Measurements from ENCODE around the gene FERMT1. TPM values are rescaled to one million over a fixed set of nuclear protein-coding genes. Genes with fewer than 3 reads are reported as not detected.
"Not testable (repeated sequence)": the region's sequence is repeated elsewhere in the genome, so short reads cannot be mapped to it uniquely, and the experiment has no call there.

The FERMT1 gene
- total RNA-seq, 1 donor from 2014 or later, result 2.4 TPM

DNA sequence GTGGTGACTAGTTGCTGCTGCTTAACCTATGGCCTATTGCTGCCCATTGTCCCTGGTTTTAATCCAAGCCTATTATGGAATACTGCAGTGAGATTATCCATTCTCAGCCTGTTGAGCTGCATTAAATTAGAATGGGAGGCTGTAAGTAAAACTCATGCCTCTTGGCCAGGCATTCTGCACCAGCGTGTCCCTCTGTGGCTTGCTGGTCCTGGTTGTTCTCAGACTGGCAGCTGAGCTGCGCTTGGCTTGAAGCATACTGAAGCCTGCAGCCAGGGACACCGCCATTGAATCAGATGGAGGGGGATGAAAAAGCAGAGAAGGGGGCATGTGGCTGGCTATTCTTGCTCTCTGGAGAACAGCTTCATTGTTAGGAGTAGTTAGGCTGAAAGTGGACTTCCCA is 84.6 kb downstream of the FERMT1 start:
- no peak for DNase-seq
- intact Hi-C loops (cut with DNase I), result no loop called here
- Histone ChIP-seq H3K9me3 (no peaks in the 10 kb centered on the region), H3K27me3 (no peaks in the 10 kb centered on the region), H3K4me1 (peaks cover 12% of the 10 kb centered on the region), H3K27ac (no peak overlapping the region), H3K36me3 (peaks cover 80% of the 10 kb centered on the region), H3K4me3 (no peak overlapping the region)
- no peak for TF ChIP-seq CTCF (IDR thresholded peaks at IDR 0.05)
- ATAC-seq, result no peak

GRCh38 chr20:6037082-6037481 is 85.7 kb downstream of the FERMT1 start:
- H3K9me3 ChIP-seq, result no peaks in the 10 kb centered on the region
- H3K36me3 ChIP-seq, result peaks cover 92% of the 10 kb centered on the region
- DNase-seq (no peak), ATAC-seq (no peak)
- H3K4me1 ChIP-seq, result peaks cover 12% of the 10 kb centered on the region
- intact Hi-C loops (cut with DNase I), result no loop called here
- no peaks in the 10 kb centered on the region for H3K27me3 ChIP-seq
- no peak overlapping the region for H3K27ac ChIP-seq
- H3K4me3 ChIP-seq, result no peak overlapping the region
- no peak for TF ChIP-seq CTCF (IDR thresholded peaks at IDR 0.05)

DNA sequence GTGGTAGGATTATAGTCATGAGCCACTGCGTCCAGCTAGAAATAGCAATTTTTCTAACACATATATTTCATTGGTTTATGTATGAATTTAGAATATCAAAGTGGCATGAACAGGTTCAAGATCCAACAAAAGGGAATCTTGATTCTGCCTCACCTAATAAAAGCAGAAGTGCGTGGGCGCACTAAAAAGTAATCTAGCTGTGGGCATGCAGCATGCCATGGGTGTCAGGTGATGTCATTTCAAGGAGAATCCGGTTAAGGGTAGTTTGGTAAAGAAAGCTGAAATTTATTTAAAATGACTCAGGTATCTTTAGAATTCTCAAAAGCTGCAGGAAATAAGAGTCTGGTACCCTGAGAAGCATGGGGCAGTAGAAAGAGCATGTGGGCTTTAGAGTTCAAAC is 86.6 kb downstream of the FERMT1 start:
- H3K36me3 ChIP-seq, result peaks cover 91% of the 10 kb centered on the region

GRCh38 chr20:6034134-6034969 is 88.5 kb downstream of the FERMT1 start:
- ATAC-seq, result no peak
- H3K36me3 ChIP-seq, result peaks cover 72% of the 10 kb centered on the region

More for the DNA sequence above, 86.6 kb downstream of the FERMT1 start:
- Histone ChIP-seq H3K27me3 (no peaks in the 10 kb centered on the region), H3K9me3 (no peaks in the 10 kb centered on the region), H3K27ac (no peak overlapping the region), H3K4me3 (no peak overlapping the region), H3K4me1 (peaks cover 12% of the 10 kb centered on the region)
- ATAC-seq (no peak), DNase-seq (no peak)
- intact Hi-C loops (cut with DNase I), result no loop called here
- TF ChIP-seq CTCF (IDR thresholded peaks at IDR 0.05), result no peak

DNA sequence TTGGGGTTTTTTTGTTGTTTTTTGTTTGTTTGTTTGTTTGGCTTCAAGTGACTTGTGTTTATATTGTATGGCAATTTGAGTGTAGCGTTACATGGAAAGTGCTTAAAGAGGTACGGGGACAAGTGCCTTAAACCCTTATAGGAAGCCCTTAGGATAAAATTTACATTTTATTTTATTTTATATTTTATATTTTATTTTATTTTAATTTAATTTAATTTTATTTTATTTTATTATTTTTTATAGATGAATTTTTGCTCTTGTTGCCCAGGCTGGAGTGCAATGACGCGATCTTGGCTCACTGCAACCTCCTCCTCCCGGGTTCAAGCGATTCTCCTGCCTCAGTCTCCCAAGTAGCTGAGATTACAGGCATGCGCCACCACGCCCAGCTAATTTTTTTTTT is 89.9 kb downstream of the FERMT1 start:
- H3K9me3 ChIP-seq; DNase-seq; H3K27ac ChIP-seq; intact Hi-C loops (cut with DNase I); ATAC-seq; H3K27me3 ChIP-seq; H3K4me3 ChIP-seq: not testable (repeated sequence)
- peaks cover 12% of the 10 kb centered on the region for H3K4me1 ChIP-seq
- H3K36me3 ChIP-seq, result peaks cover 60% of the 10 kb centered on the region

More at GRCh38 chr20:6034134-6034969, 88.5 kb downstream of the FERMT1 start:
- Histone ChIP-seq H3K4me3 (no peak overlapping the region), H3K9me3 (no peaks in the 10 kb centered on the region), H3K4me1 (peaks cover 12% of the 10 kb centered on the region), H3K27me3 (no peaks in the 10 kb centered on the region), H3K27ac (no peak overlapping the region)
- no peak for TF ChIP-seq CTCF (IDR thresholded peaks at IDR 0.05)
- DNase-seq, result no peak
- intact Hi-C loops (cut with DNase I), result no loop called here

DNA sequence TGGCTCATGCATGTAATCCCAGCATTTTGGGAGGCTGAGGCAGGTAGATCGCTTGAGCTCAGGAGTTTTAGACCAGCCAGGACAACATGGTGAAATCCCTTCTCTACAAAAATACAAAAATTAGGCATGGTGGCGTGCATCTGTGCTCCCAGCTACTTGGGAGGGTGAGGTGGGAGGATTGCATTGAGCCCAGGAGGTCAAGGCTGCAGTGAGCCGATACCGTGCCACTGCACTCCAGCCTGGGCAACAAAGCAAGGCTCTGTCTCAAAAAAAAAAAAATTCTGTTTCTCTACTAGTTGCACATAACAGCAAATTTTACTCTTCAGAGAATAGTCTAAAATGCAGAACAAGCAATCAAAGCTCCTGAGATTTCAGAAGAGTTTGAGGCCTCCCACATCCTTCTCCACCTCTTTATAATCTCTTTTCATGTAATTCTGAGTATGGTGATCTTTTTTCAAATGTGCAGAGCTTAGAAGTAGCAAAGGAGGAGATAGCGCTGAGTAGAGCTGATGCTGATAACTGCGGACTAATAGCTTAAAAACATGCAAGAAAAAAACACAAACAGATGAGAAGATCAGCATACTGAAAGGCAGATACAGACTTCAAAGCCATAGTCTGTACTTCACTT is 92.3 kb downstream of the FERMT1 start:
- H3K27ac ChIP-seq, result no peak overlapping the region
- H3K9me3 ChIP-seq, result no peaks in the 10 kb centered on the region
- intact Hi-C loops (cut with DNase I), result no loop called here
- H3K36me3 ChIP-seq, result peaks cover 49% of the 10 kb centered on the region
- H3K4me1 ChIP-seq, result peaks cover 12% of the 10 kb centered on the region
- H3K4me3 ChIP-seq, result no peak overlapping the region
- no peak for ATAC-seq
- no peak for DNase-seq
- TF ChIP-seq CTCF (IDR thresholded peaks at IDR 0.05), result no peak
- H3K27me3 ChIP-seq, result no peaks in the 10 kb centered on the region
